Adipocyte (in vitro differentiated cells): ENCODE results near the gene PDZD2.

Experiments used
- DNase-seq: peaks from one replicate; pipeline ENCODE4 v3.0.0-alpha.2; 2015; ENCODE audit warnings: low read depth
- H3K27me3 ChIP-seq: replicated peaks from 2 replicates; pipeline ENCODE4 v1.7.0; 2013; ENCODE audit warnings: mild to moderate bottlenecking, low read length, moderate library complexity; ENCODE audit not compliant: control insufficient read depth, insufficient read depth
- H3K36me3 ChIP-seq: 2 replicates; pipeline ENCODE4 v1.7.0; 2013; ENCODE audit warnings: low read length, mild to moderate bottlenecking, moderate library complexity; ENCODE audit not compliant: control insufficient read depth, insufficient read depth, severe bottlenecking
- H3K4me1 ChIP-seq: 2 replicates; pipeline ENCODE4 v1.7.0; 2013; ENCODE audit warnings: mild to moderate bottlenecking, low read length, moderate library complexity; ENCODE audit not compliant: control insufficient read depth, insufficient read depth
- H3K4me3 ChIP-seq: 2 replicates; pipeline ENCODE4 v1.7.0; 2013; ENCODE audit warnings: mild to moderate bottlenecking, low read length, moderate library complexity
- H3K9ac ChIP-seq: 2 replicates; pipeline ENCODE4 v1.7.0; 2013; ENCODE audit warnings: mild to moderate bottlenecking, low read length, moderate library complexity
- H3K9me3 ChIP-seq: 2 replicates; pipeline ENCODE4 v1.7.0; 2013; ENCODE audit warnings: mild to moderate bottlenecking, low read length, moderate library complexity; ENCODE audit not compliant: control insufficient read depth

The PDZD2 gene

GRCh38 chr5:31805785-31806400 lies 167.0 kb downstream of the PDZD2 start:
- DNase-seq: no peak
- Histone ChIP-seq H3K9me3 (no peaks in the 10 kb centered on the region), H3K4me3 (no peak overlapping the region), H3K9ac (no peak overlapping the region), H3K27me3 (peaks cover 20% of the 10 kb centered on the region), H3K4me1 (peaks cover 4% of the 10 kb centered on the region), H3K36me3 (no peaks in the 10 kb centered on the region)

DNA sequence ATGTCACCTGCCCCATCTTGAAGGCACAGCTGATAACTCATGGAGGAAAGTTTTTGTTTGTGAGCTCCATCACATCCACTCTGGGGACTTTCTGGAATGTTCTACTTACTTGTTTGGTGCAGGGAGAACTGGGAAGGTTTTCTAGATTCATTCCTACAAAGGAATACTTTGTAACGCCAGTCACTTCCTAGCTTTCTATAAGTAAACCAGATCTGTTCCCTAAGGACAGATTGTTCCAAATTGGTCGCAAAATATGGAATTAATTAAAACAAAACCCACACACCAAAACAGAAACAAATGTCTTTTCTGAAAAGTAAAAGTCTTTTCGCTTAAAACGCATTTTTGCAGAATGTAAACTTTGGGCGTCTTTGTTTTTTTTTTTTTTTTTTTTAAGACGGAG lies 167.6 kb downstream of the PDZD2 start:
- Histone ChIP-seq H3K4me3 (peak overlapping the region; percentile 15), H3K27me3 (peaks cover 14% of the 10 kb centered on the region), H3K9ac (no peak overlapping the region), H3K4me1 (peaks cover 10% of the 10 kb centered on the region), H3K36me3 (no peaks in the 10 kb centered on the region), H3K9me3 (no peaks in the 10 kb centered on the region)
- DNase-seq: peak; percentile 39

GRCh38 chr5:31807789-31808540 lies 169.0 kb downstream of the PDZD2 start:
- no peak overlapping the region for H3K9ac ChIP-seq
- peaks cover 9% of the 10 kb centered on the region for H3K27me3 ChIP-seq
- H3K36me3 ChIP-seq: no peaks in the 10 kb centered on the region
- H3K9me3 ChIP-seq: no peaks in the 10 kb centered on the region
- H3K4me3 ChIP-seq: no peak overlapping the region
- H3K4me1 ChIP-seq: peaks cover 11% of the 10 kb centered on the region
- DNase-seq: no peak

DNA sequence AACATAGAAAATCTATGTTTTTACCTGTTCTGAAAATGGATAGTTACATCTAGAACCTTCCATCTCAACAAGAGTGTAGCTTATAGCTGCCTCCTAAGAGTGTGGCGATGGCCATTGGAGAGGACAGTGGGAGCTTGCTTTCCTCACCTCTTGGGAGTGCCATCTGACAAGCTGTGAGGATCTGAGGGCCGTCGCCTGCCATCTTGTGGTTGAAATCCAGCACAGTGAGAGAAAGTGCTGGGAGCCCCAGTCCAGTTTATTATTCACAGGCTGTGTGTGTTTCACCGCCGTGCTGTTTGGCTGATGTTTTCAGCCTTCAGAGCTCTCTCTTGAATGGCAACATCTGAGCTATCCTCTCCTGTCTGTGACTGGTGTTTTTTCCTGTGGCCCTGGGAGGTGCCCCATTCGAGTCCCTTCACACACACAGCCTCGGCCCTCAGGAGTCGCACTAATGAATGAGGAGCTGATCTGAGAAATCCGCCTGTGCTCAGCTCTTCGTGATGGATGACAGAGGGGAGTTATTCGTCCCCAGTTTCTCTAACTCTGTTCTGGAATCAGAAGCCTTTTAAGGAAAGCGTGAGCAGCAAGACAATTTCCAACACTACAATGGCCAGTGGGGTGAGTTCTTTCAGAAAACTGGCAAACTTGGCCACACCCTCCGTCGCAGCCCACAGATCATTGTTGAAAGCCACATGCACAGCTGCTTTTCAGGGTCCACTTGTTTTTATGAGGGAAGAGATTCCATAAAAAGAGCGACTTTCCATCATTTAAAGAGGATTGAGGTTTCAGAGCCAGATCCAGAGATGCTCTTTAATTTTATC lies 170.3 kb downstream of the PDZD2 start:
- Histone ChIP-seq H3K27me3 (peaks cover 3% of the 10 kb centered on the region), H3K36me3 (no peaks in the 10 kb centered on the region), H3K4me1 (peaks cover 11% of the 10 kb centered on the region), H3K9ac (no peak overlapping the region), H3K4me3 (no peak overlapping the region), H3K9me3 (no peaks in the 10 kb centered on the region)
- peak; percentile 77 for DNase-seq

GRCh38 chr5:31811210-31811609 lies 172.3 kb downstream of the PDZD2 start:
- Histone ChIP-seq H3K27me3 (no peaks in the 10 kb centered on the region), H3K9me3 (no peaks in the 10 kb centered on the region), H3K4me1 (peaks cover 11% of the 10 kb centered on the region), H3K4me3 (no peak overlapping the region), H3K36me3 (no peaks in the 10 kb centered on the region), H3K9ac (no peak overlapping the region)
- DNase-seq: peak; percentile 90

- H3K27me3 ChIP-seq: no peaks in the 10 kb centered on the region
- no peak overlapping the region for H3K4me3 ChIP-seq
- no peak overlapping the region for H3K9ac ChIP-seq
- H3K4me1 ChIP-seq: peaks cover 11% of the 10 kb centered on the region
- no peak for DNase-seq
- no peaks in the 10 kb centered on the region for H3K36me3 ChIP-seq
- no peaks in the 10 kb centered on the region for H3K9me3 ChIP-seq
Measured at GRCh38 chr5:31815376-31815775, 176.4 kb downstream of the PDZD2 start.

DNA sequence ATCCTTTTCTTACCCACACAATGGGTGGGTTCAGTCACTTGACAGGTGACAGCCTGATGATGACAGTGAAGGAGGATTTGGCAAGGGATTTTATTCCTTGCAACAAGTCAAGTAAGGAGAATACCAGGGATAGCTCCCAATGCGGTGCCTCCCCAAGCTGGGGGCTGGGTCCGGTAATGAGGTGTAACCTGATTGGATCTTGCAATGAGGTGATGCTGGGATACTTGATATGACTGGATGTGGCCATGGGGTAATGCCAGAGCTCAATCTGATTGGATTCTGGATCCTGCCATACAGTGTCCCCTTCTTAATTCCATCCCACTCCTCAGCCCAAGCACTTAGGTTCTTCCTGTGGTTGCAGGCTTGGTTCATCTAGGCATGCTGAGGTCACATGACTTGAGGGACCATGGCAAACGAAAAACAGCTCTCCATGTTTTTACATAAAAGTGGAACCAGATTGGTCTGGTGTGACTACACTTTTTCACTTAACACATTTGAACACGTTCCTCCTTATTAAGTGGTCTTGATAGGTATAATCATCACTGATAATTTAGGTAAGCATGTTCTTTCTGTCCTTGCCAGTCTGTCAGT lies 181.1 kb downstream of the PDZD2 start:
- Histone ChIP-seq H3K27me3 (peaks cover 20% of the 10 kb centered on the region), H3K9ac (no peak overlapping the region), H3K36me3 (no peaks in the 10 kb centered on the region), H3K9me3 (no peaks in the 10 kb centered on the region), H3K4me3 (no peak overlapping the region), H3K4me1 (no peaks in the 10 kb centered on the region)
- DNase-seq: no peak

- no peak overlapping the region for H3K4me3 ChIP-seq
- H3K36me3 ChIP-seq: no peaks in the 10 kb centered on the region
- H3K9me3 ChIP-seq: peaks cover 5% of the 10 kb centered on the region
- peaks cover 27% of the 10 kb centered on the region for H3K27me3 ChIP-seq
- no peaks in the 10 kb centered on the region for H3K4me1 ChIP-seq
- no peak for DNase-seq
- no peak overlapping the region for H3K9ac ChIP-seq
Measured at GRCh38 chr5:31823472-31823871, 184.5 kb downstream of the PDZD2 start.

DNA sequence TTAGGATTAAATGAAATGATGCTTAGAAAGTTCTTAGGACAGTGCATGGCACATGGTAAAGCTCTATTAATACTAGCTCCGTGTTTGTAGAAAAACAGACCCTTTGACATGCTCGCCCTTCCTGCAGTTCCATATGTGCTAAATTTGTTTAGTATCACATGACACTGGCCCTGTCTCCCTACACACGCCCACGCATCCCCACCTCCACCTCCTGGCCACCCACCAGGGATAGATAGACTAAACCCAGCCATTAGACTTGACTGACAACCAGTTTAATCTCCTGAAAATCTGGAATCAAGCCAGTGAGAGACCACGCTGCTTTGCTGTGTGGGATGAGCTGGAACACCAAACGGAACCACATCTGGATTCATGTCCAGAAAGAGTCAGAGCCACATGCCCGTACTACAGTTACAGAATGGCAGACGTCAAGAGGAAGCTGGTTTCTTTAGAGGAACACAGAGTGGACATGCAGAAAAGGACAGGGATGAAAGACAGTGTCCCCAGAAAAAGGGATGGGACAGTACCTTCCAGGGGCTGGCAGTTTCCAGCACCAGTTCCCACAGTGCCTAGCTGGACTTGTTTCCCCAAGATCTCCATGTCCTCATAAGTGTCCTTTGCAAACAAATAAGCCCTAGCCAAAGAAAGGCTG lies 186.1 kb downstream of the PDZD2 start:
- peaks cover 27% of the 10 kb centered on the region for H3K27me3 ChIP-seq
- no peak for DNase-seq
- no peaks in the 10 kb centered on the region for H3K4me1 ChIP-seq
- no peak overlapping the region for H3K4me3 ChIP-seq
- no peaks in the 10 kb centered on the region for H3K36me3 ChIP-seq
- H3K9ac ChIP-seq: no peak overlapping the region
- peaks cover 11% of the 10 kb centered on the region for H3K9me3 ChIP-seq

DNA sequence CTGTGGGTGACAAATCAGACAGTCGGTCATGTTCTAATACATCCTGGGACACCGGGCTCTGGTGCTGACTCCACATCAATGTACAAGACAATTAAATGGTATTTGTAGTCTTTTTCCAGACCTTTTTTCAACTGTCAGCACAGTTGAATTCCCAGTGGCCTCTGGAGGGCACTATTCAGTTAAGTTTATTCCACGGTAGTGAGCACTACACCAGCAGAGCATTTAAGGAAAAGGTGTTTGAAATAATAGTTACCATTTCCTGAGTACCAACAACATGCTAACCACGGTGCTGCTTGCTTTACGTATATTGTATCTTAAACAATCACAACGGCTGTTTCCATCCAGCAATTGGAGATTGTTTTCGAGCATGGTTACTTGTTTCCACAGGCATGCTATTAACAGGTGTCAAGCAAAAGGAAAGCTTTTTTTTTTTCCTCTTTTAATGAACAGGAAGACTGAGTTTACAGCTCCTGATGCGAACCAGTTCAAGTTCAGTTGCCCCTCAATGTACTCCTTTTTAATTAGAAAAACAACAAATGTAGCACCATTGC lies 186.7 kb downstream of the PDZD2 start:
- H3K9me3 ChIP-seq: peaks cover 11% of the 10 kb centered on the region
- no peaks in the 10 kb centered on the region for H3K4me1 ChIP-seq
- DNase-seq: peak; percentile 87
- no peak overlapping the region for H3K9ac ChIP-seq
- H3K36me3 ChIP-seq: no peaks in the 10 kb centered on the region
- no peak overlapping the region for H3K4me3 ChIP-seq
- peaks cover 29% of the 10 kb centered on the region for H3K27me3 ChIP-seq
